SK-N-SH (cell line): ENCODE results near the gene PSD.

Experiments used
- CHD2 ChIP-seq: fragments of 150-350 bp; IDR thresholded peaks from 2 replicates; pipeline ENCODE4 v1.6.1; 2018; ENCODE audit warnings: low read length; ENCODE audit not compliant: partially characterized antibody
- EZH2phosphoT487 ChIP-seq: fragments of 200-600 bp; sonication (generic); IDR thresholded peaks from 2 replicates; pipeline ENCODE4 v1.6.1; 2017; ENCODE audit warnings: low read depth, mixed run types, mild to moderate bottlenecking, antibody characterized with exemption, moderate library complexity, borderline replicate concordance
- TF ChIP-seq, protein P1 (sequence below): fragments of 200-600 bp; sonication (generic); IDR thresholded peaks from 2 replicates; pipeline ENCODE4 v1.6.1; 2017; ENCODE audit warnings: antibody characterized with exemption, mild to moderate bottlenecking, moderate library complexity

GRCh38 chr10:102462512-102463054 lies 44.0 kb upstream of the PSD start:
- TF ChIP-seq, protein P1, sequence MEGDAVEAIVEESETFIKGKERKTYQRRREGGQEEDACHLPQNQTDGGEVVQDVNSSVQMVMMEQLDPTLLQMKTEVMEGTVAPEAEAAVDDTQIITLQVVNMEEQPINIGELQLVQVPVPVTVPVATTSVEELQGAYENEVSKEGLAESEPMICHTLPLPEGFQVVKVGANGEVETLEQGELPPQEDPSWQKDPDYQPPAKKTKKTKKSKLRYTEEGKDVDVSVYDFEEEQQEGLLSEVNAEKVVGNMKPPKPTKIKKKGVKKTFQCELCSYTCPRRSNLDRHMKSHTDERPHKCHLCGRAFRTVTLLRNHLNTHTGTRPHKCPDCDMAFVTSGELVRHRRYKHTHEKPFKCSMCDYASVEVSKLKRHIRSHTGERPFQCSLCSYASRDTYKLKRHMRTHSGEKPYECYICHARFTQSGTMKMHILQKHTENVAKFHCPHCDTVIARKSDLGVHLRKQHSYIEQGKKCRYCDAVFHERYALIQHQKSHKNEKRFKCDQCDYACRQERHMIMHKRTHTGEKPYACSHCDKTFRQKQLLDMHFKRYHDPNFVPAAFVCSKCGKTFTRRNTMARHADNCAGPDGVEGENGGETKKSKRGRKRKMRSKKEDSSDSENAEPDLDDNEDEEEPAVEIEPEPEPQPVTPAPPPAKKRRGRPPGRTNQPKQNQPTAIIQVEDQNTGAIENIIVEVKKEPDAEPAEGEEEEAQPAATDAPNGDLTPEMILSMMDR, result no peak
- TF ChIP-seq EZH2phosphoT487 (no peak), CHD2 (no peak)
